SK-N-SH (cell line): Measurements from ENCODE around the gene CNTFR. TPM values are rescaled to one million over a fixed set of nuclear protein-coding genes. Genes with fewer than 3 reads are reported as not detected.

Experiments used
- CTCF ChIA-PET: fragments of 300-600, 350-600 bp; formaldehyde crosslinking; extraction: SDS; loops from one replicate; lab custom pipeline; 2021; lab: Yijun Ruan, JAX
- POLR2A ChIA-PET: fragments of 350-600 bp; sonication (Branson Sonifier 250); formaldehyde crosslinking; extraction: SDS; loops from one replicate; lab custom pipeline; 2020; ENCODE audit warnings: antibody characterized with exemption, inconsistent platforms; lab: Yijun Ruan, JAX
- DNase-seq: peaks from one replicate; pipeline ENCODE4 v3.0.0; 2012
- H2AFZ ChIP-seq: fragments of 200-600 bp; sonication (generic); 2 replicates; pipeline ENCODE4 v1.8.1; 2016; ENCODE audit warnings: antibody characterized with exemption, mild to moderate bottlenecking, low read depth
- H3F3A ChIP-seq: fragments of 200-600 bp; sonication (generic); replicated peaks from 2 replicates; pipeline ENCODE3; 2016; ENCODE audit warnings: antibody characterized with exemption, mild to moderate bottlenecking; ENCODE audit not compliant: insufficient read depth
- H3K27ac ChIP-seq, 2 experiments: fragments of 200-500 bp in 1 of 2; fragments of 200-600 bp in 1 of 2; sonication (Bioruptor generic) in 1 of 2; sonication (generic), shearing (Covaris generic) in 1 of 2; 2 replicates each; pipeline versions ENCODE4 v1.5.1 to v1.6.1; 2014 to 2016; ENCODE audit warnings: low read depth in 2 of 2, inconsistent platforms in 1 of 2, low read length in 1 of 2, mild to moderate bottlenecking in 1 of 2, mixed read lengths in 1 of 2
- H3K27me3 ChIP-seq: fragments of 200-600 bp; sonication (generic), shearing (Covaris generic); 2 replicates; pipeline ENCODE4 v1.6.1; 2016; ENCODE audit warnings: mixed run types; ENCODE audit not compliant: insufficient read depth
- H3K36me3 ChIP-seq, 2 experiments: fragments of 200-500 bp in 1 of 2; fragments of 200-600 bp in 1 of 2; sonication (Bioruptor generic) in 1 of 2; sonication (generic) in 1 of 2; replicated peaks in 1 of 2; 2 replicates each; pipeline versions ENCODE3 to v1.5.1; 2014 to 2016; ENCODE audit warnings: low read length in 1 of 2, mild to moderate bottlenecking in 1 of 2; ENCODE audit not compliant: insufficient read depth in 2 of 2, control insufficient read depth in 1 of 2
- H3K4me1 ChIP-seq, 2 experiments: fragments of 200-500 bp in 1 of 2; fragments of 200-600 bp in 1 of 2; sonication (Bioruptor generic) in 1 of 2; sonication (generic), shearing (Covaris generic) in 1 of 2; 2 replicates each; pipeline versions ENCODE4 v1.5.1 to v1.6.1; 2014 to 2016; ENCODE audit warnings: low read depth in 1 of 2, low read length in 1 of 2, mixed run types in 1 of 2; ENCODE audit not compliant: insufficient read depth in 2 of 2, control insufficient read depth in 1 of 2
- H3K4me2 ChIP-seq: fragments of 200-600 bp; sonication (generic), shearing (Covaris generic); 2 replicates; pipeline ENCODE4 v1.6.1; 2017; ENCODE audit warnings: mixed run types
- H3K4me3 ChIP-seq, 2 experiments: fragments of 200-500 bp in 1 of 2; fragments of 200-600 bp in 1 of 2; sonication (Bioruptor generic) in 1 of 2; sonication (generic), shearing (Covaris generic) in 1 of 2; 2 replicates each; pipeline versions ENCODE4 v1.5.1 to v1.8.1; 2014 to 2016; ENCODE audit warnings: low read depth in 2 of 2, inconsistent platforms in 1 of 2, low read length in 1 of 2, mild to moderate bottlenecking in 1 of 2, mixed read lengths in 1 of 2, moderate library complexity in 1 of 2
- H3K79me2 ChIP-seq: fragments of 200-600 bp; sonication (generic); 2 replicates; pipeline ENCODE4 v1.8.1; 2017; ENCODE audit warnings: mild to moderate bottlenecking; ENCODE audit not compliant: insufficient read depth
- H3K9ac ChIP-seq: fragments of 200-600 bp; sonication (generic); 2 replicates; pipeline ENCODE4 v1.6.1; 2017; ENCODE audit warnings: mixed run types
- H3K9me2 ChIP-seq: fragments of 200-600 bp; sonication (generic); 2 replicates; pipeline ENCODE4 v1.6.1; 2017; ENCODE audit warnings: mixed run types
- H3K9me3 ChIP-seq: fragments of 200-600 bp; sonication (generic); 2 replicates; pipeline ENCODE4 v1.6.1; 2017; ENCODE audit warnings: mixed run types, mild to moderate bottlenecking, moderate library complexity
- H4K20me1 ChIP-seq: fragments of 200-600 bp; sonication (generic); 2 replicates; pipeline ENCODE4 v1.6.1; 2017; ENCODE audit warnings: mild to moderate bottlenecking, mixed run types; ENCODE audit not compliant: insufficient read depth
- CHD2 ChIP-seq: fragments of 150-350 bp; IDR thresholded peaks from 2 replicates; pipeline ENCODE4 v1.6.1; 2018; ENCODE audit warnings: low read length; ENCODE audit not compliant: partially characterized antibody
- CTCF ChIP-seq: fragments of 200-600 bp; sonication (generic); IDR thresholded peaks from 2 replicates; pipeline ENCODE4 v1.6.1; 2017; ENCODE audit warnings: antibody characterized with exemption, mild to moderate bottlenecking, moderate library complexity
- ELF1 ChIP-seq: IDR thresholded peaks from 2 replicates; pipeline ENCODE4 v1.4.0; 2012
- EP300 ChIP-seq, 2 experiments: IDR thresholded peaks; 2 replicates each; pipeline versions ENCODE4 v1.4.0 to v1.6.1; 2012; ENCODE audit warnings: borderline replicate concordance in 1 of 2, low read depth in 1 of 2, low read length in 1 of 2
- EZH2phosphoT487 ChIP-seq: fragments of 200-600 bp; sonication (generic); IDR thresholded peaks from 2 replicates; pipeline ENCODE4 v1.6.1; 2017; ENCODE audit warnings: low read depth, mixed run types, mild to moderate bottlenecking, antibody characterized with exemption, moderate library complexity, borderline replicate concordance
- FOXM1 ChIP-seq: IDR thresholded peaks from 2 replicates; pipeline ENCODE4 v1.4.0; 2012; ENCODE audit warnings: low read depth, mild to moderate bottlenecking
- IRF3 ChIP-seq: fragments of 150-350 bp; IDR thresholded peaks from 2 replicates; pipeline ENCODE4 v1.6.1; 2016; ENCODE audit warnings: mild to moderate bottlenecking, low read depth, low read length
- JUND ChIP-seq: IDR thresholded peaks from 2 replicates; pipeline ENCODE4 v1.4.0; 2012
- MAX ChIP-seq: IDR thresholded peaks from 2 replicates; pipeline ENCODE4 v1.4.0; 2012; ENCODE audit warnings: low read depth
- MXI1 ChIP-seq: IDR thresholded peaks from 2 replicates; pipeline ENCODE4 v1.6.1; 2012; ENCODE audit warnings: mild to moderate bottlenecking, low read depth, low read length, improper control_type of control experiment
- NFIC ChIP-seq: IDR thresholded peaks from 2 replicates; pipeline ENCODE4 v1.4.0; 2012; ENCODE audit warnings: borderline replicate concordance
- NRF1 ChIP-seq: IDR thresholded peaks from 2 replicates; pipeline ENCODE4 v1.6.1; 2012; ENCODE audit warnings: low read depth, mild to moderate bottlenecking, low read length
- PBX3 ChIP-seq: IDR thresholded peaks from 2 replicates; pipeline ENCODE4; 2012
- RAD21 ChIP-seq: IDR thresholded peaks from 2 replicates; pipeline ENCODE4 v1.6.1; 2012; ENCODE audit warnings: mild to moderate bottlenecking, low read length
- RCOR1 ChIP-seq: fragments of 150-350 bp; IDR thresholded peaks from 2 replicates; pipeline ENCODE4 v1.6.1; 2017; ENCODE audit warnings: antibody characterized with exemption, low read length
- RXRA ChIP-seq: IDR thresholded peaks from 2 replicates; pipeline ENCODE4 v1.4.0; 2012; ENCODE audit warnings: low read depth, mild to moderate bottlenecking, borderline replicate concordance
- SIN3A ChIP-seq: IDR thresholded peaks from 2 replicates; pipeline ENCODE4 v1.6.1; 2012; ENCODE audit warnings: low read depth, mild to moderate bottlenecking, low read length, moderate library complexity, borderline replicate concordance
- SMC3 ChIP-seq: IDR thresholded peaks from 2 replicates; pipeline ENCODE4 v1.6.1; 2012; ENCODE audit warnings: low read depth, low read length, improper control_type of control experiment
- TCF12 ChIP-seq: IDR thresholded peaks from 2 replicates; pipeline ENCODE4 v1.4.0; 2012
- USF2 ChIP-seq: fragments of 150-350 bp; IDR thresholded peaks from 2 replicates; pipeline ENCODE4 v1.6.1; 2017; ENCODE audit warnings: antibody characterized with exemption, low read length, low read depth, borderline replicate concordance
- WGBS: methylation state at CpG from one replicate; pipeline ENCODE4 v1.1.6; 2017; ENCODE audit warnings: low lambda C conversion rate; 5-methylcytosine and 5-hydroxymethylcytosine counted together
- polyA plus RNA-seq, 3 experiments: library from polyadenylated mRNA; depleted of rRNA; stranded (reverse); fragments of >200 nt; gene quantifications; 2 replicates each; pipeline ENCODE4 v1.2.3, GENCODE V29; 2012

The CNTFR gene
- polyA plus RNA-seq, 1 of the 3 experiments (the other 2 are of a cell fraction) = 1.8 TPM

- Histone ChIP-seq H3F3A (no peaks in the 10 kb centered on the region), H3K36me3 (no peaks in the 10 kb centered on the region), H3K9me2 (no peaks in the 10 kb centered on the region), H3K9ac (no peak overlapping the region), H4K20me1 (0 out of 2 replicates have a peak, but pooled peaks cover 4% of the 10 kb centered on the region), H3K4me1 (peaks cover 0 to 51% of the 10 kb centered on the region in 2 experiments; a peak in 1 of 4 replicates), H2AFZ (no peak overlapping the region), H3K4me2 (peak overlapping the region; percentile 25; the same call in 1 of the 2 replicates), H3K4me3 (peak overlapping the region in 1 of 2 experiments; percentile 51; a peak in 2 of 4 replicates), H3K9me3 (no peaks in the 10 kb centered on the region), H3K79me2 (no peaks in the 10 kb centered on the region), H3K27me3 (peaks cover 53% of the 10 kb centered on the region), H3K27ac (peak overlapping the region in 1 of 2 experiments; percentile 87; a peak in 2 of 4 replicates)
- DNase-seq = peak; percentile 69
- TF ChIP-seq JUND (no peak), USF2 (no peak), IRF3 (no peak), NRF1 (no peak), SMC3 (no peak), RXRA (no peak), RCOR1 (no peak), PBX3 (no peak), CTCF (no peak), ELF1 (no peak), MAX (no peak), EZH2phosphoT487 (no peak), TCF12 (no peak), SIN3A (no peak), EP300 (IDR thresholded peaks at IDR 0.05; ENCODE audit: borderline replicate concordance in 1 of 2, low read depth in 1 of 2, low read length in 1 of 2) (no peak), NFIC (no peak), MXI1 (peak; percentile 78), FOXM1 (no peak), RAD21 (peak; percentile 7; the same call in 1 of the 2 replicates), CHD2 (peak; percentile 12)
- CTCF ChIA-PET = interaction anchor here (0.8 to 9.8 kb wide), 10 partner anchors 10 to 88 kb away, joined by 3 to 507 read pairs (median 4); partner anchors contain the start of gene RPP25L
- POLR2A ChIA-PET = interaction anchor here (0.7 to 1.8 kb wide), 4 partner anchors 10 to 66 kb away, joined by 3 to 10 read pairs (median 6); partner anchors contain the start of gene ENHO
- 6% methylated on average over 18 of the region's 86 CpGs for WGBS
Observed at GRCh38 chr9:34588671-34589635, 571 bp downstream of the CNTFR start.
